Neural cell (in vitro differentiated cells): ENCODE results near the gene FCHSD1. TPM values are rescaled to one million over a fixed set of nuclear protein-coding genes. Genes with fewer than 3 reads are reported as not detected.

Experiments used
- H2AFZ ChIP-seq: fragments of 200-600, 300-800 bp; sonication (generic), shearing (Covaris generic); 2 replicates; pipeline ENCODE4 v1.6.0; 2014; ENCODE audit warnings: low read depth, mild to moderate bottlenecking, antibody characterized with exemption, low read length, moderate library complexity
- H3F3A ChIP-seq: fragments of 200-600 bp; shearing (Covaris generic); 2 replicates; pipeline ENCODE4 v1.6.1; 2016; ENCODE audit warnings: mild to moderate bottlenecking, moderate library complexity, mixed read lengths, antibody characterized with exemption, low read length; ENCODE audit not compliant: insufficient read depth, poor library complexity, severe bottlenecking
- H3K27ac ChIP-seq: fragments of 200-600, 300-800 bp; sonication (generic), shearing (Covaris generic); 2 replicates; pipeline ENCODE4 v1.5.1; 2014; ENCODE audit warnings: mild to moderate bottlenecking, low read length, moderate library complexity
- H3K27me3 ChIP-seq: fragments of 300-800, 200-600 bp; sonication (generic), shearing (Covaris generic); 2 replicates; pipeline ENCODE4 v1.6.0; 2014; ENCODE audit warnings: mild to moderate bottlenecking, low read depth, low read length, moderate library complexity; ENCODE audit not compliant: insufficient read depth
- H3K36me3 ChIP-seq: fragments of 300-800, 200-600 bp; sonication (generic), shearing (Covaris generic); 2 replicates; pipeline ENCODE4 v1.5.1; 2014; ENCODE audit warnings: mild to moderate bottlenecking, antibody characterized with exemption, low read length, moderate library complexity; ENCODE audit not compliant: insufficient read depth
- H3K4me2 ChIP-seq: fragments of 300-800, 200-600 bp; sonication (generic), shearing (Covaris generic); 2 replicates; pipeline ENCODE4 v1.6.0; 2014; ENCODE audit warnings: mild to moderate bottlenecking, low read length
- H3K4me3 ChIP-seq: fragments of 300-800, 200-600 bp; sonication (generic), shearing (Covaris generic); 2 replicates; pipeline ENCODE4 v1.5.1; 2014; ENCODE audit warnings: mild to moderate bottlenecking, low read length, moderate library complexity
- H3K79me2 ChIP-seq: fragments of 200-600 bp; shearing (Covaris generic); replicated peaks from 2 replicates; pipeline ENCODE4 v1.6.0; 2014; ENCODE audit warnings: mild to moderate bottlenecking, low read length, moderate library complexity; ENCODE audit not compliant: insufficient read depth
- H3K9ac ChIP-seq: fragments of 300-800, 200-600 bp; sonication (generic), shearing (Covaris generic); 2 replicates; pipeline ENCODE4 v1.6.1; 2016; ENCODE audit warnings: mild to moderate bottlenecking, low read length, mixed read lengths
- H3K9me2 ChIP-seq: fragments of 200-600 bp; shearing (Covaris generic); 2 replicates; pipeline ENCODE4 v1.6.1; 2016; ENCODE audit warnings: mild to moderate bottlenecking, low read length, mixed read lengths; ENCODE audit not compliant: insufficient read depth
- H3K9me3 ChIP-seq: fragments of 200-600, 300-800 bp; sonication (generic), shearing (Covaris generic); 2 replicates; pipeline ENCODE4 v1.6.1; 2016; ENCODE audit warnings: mild to moderate bottlenecking, mixed run types, low read length, moderate library complexity, mixed read lengths
- H4K20me1 ChIP-seq: fragments of 200-600 bp; shearing (Covaris generic); 2 replicates; pipeline ENCODE4 v1.6.1; 2016; ENCODE audit warnings: mild to moderate bottlenecking, mixed run types; ENCODE audit not compliant: insufficient read depth
- CTCF ChIP-seq: fragments of 450-650 bp; IDR thresholded peaks from 2 replicates; pipeline ENCODE4 v1.5.1; 2014; ENCODE audit warnings: antibody characterized with exemption, mild to moderate bottlenecking, moderate library complexity; ENCODE audit not compliant: poor library complexity, severe bottlenecking
- EP300 ChIP-seq: fragments of 450-650 bp; conservative IDR thresholded peaks from 2 replicates; pipeline ENCODE4 v1.6.1; 2014; ENCODE audit warnings: antibody characterized with exemption, mild to moderate bottlenecking, moderate library complexity; ENCODE audit not compliant: poor library complexity, severe bottlenecking
- EZH2 ChIP-seq: fragments of 200-600, 300-800 bp; shearing (Covaris generic), sonication (generic); IDR thresholded peaks from 2 replicates; pipeline ENCODE4 v1.6.1; 2014; ENCODE audit warnings: antibody characterized with exemption, low read length, borderline replicate concordance, mild to moderate bottlenecking; ENCODE audit not compliant: insufficient read depth, poor library complexity, severe bottlenecking
- MXI1 ChIP-seq: fragments of 450-650 bp; conservative IDR thresholded peaks from 2 replicates; pipeline ENCODE4 v1.6.1; 2014; ENCODE audit warnings: antibody characterized with exemption, mild to moderate bottlenecking; ENCODE audit not compliant: poor library complexity, severe bottlenecking
- POLR2AphosphoS5 ChIP-seq: IDR thresholded peaks from 2 replicates; pipeline ENCODE4 v1.6.1; 2012
- RAD21 ChIP-seq: fragments of 450-650 bp; conservative IDR thresholded peaks from 2 replicates; pipeline ENCODE4 v1.6.1; 2014; ENCODE audit warnings: antibody characterized with exemption, mild to moderate bottlenecking, moderate library complexity
- REST ChIP-seq: IDR thresholded peaks from 2 replicates; pipeline ENCODE4 v1.6.1; 2012; ENCODE audit warnings: borderline replicate concordance
- SMC3 ChIP-seq: fragments of 450-650 bp; conservative IDR thresholded peaks from 2 replicates; pipeline ENCODE4 v1.6.1; 2014; ENCODE audit warnings: antibody characterized with exemption, mild to moderate bottlenecking, moderate library complexity; ENCODE audit not compliant: poor library complexity
- TAF1 ChIP-seq: IDR thresholded peaks from 2 replicates; pipeline ENCODE4 v1.6.1; 2012; ENCODE audit warnings: low read depth
- polyA plus RNA-seq: library from polyadenylated mRNA; depleted of rRNA; stranded (reverse); fragments of >200 nt; gene quantifications from 2 replicates; pipeline ENCODE4 v1.2.3, GENCODE V29; 2014

Gene FCHSD1
- polyA plus RNA-seq, 1 donor from 2014 or later = 3.9 TPM

DNA sequence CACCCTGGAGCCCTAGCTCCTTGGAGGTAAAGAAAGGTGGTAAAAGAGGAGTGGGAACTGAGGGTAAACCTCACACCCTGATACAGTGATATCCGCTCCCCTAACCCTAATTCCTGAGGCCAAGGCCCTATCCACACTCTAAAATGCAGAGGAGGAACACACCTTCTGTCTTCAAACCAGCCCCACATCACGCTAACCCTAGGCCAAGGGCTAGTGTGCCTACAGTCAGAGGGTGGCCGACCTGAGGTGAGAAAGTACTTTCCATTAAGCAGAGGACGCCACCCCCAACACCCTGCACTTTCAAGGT, 15.2 kb downstream of the FCHSD1 start:
- no peaks in the 10 kb centered on the region for H3K9me2 ChIP-seq
- H3K27ac ChIP-seq = peak overlapping the region; percentile 77
- H3K36me3 ChIP-seq = peaks cover 9% of the 10 kb centered on the region
- peak overlapping the region; percentile 80 for H2AFZ ChIP-seq
- no peaks in the 10 kb centered on the region for H3F3A ChIP-seq
- H4K20me1 ChIP-seq = no peaks in the 10 kb centered on the region
- peak overlapping the region; percentile 79 for H3K4me2 ChIP-seq
- no peaks in the 10 kb centered on the region for H3K27me3 ChIP-seq
- peak overlapping the region; percentile 88 for H3K9ac ChIP-seq
- no peaks in the 10 kb centered on the region for H3K9me3 ChIP-seq
- TF ChIP-seq CTCF (no peak), RAD21 (no peak), EZH2 (no peak), TAF1 (no peak), REST (no peak), EP300 (no peak), MXI1 (no peak), POLR2AphosphoS5 (no peak), SMC3 (no peak)
- H3K4me3 ChIP-seq = peak overlapping the region; percentile 83
- peaks cover 25% of the 10 kb centered on the region for H3K79me2 ChIP-seq

- no peaks in the 10 kb centered on the region for H3K27me3 ChIP-seq
- H2AFZ ChIP-seq = no peak overlapping the region
- H3K9ac ChIP-seq = peak overlapping the region; percentile 88
- no peaks in the 10 kb centered on the region for H3K9me3 ChIP-seq
- peak overlapping the region; percentile 79 for H3K4me2 ChIP-seq
- no peak overlapping the region for H3K27ac ChIP-seq
- no peaks in the 10 kb centered on the region for H3K9me2 ChIP-seq
- H3K36me3 ChIP-seq = peaks cover 9% of the 10 kb centered on the region
- TF ChIP-seq CTCF = no peak
- H3F3A ChIP-seq = no peaks in the 10 kb centered on the region
- peaks cover 25% of the 10 kb centered on the region for H3K79me2 ChIP-seq
- H3K4me3 ChIP-seq = peak overlapping the region; percentile 83
- H4K20me1 ChIP-seq = no peaks in the 10 kb centered on the region
Measured at GRCh38 chr5:141635646-141636045, 15.6 kb downstream of the FCHSD1 start.
